ENCODE measurements around the gene GOLPH3L. TPM values are rescaled to one million over a fixed set of nuclear protein-coding genes. Genes with fewer than 3 reads are reported as not detected.
"Not testable (repeated sequence)": the region's sequence is repeated elsewhere in the genome, so short reads cannot be mapped to it uniquely, and the experiment has no call there.

GOLPH3L gene
- total RNA-seq, 1 experiment from 2014 or later: 19.6 TPM

DNA sequence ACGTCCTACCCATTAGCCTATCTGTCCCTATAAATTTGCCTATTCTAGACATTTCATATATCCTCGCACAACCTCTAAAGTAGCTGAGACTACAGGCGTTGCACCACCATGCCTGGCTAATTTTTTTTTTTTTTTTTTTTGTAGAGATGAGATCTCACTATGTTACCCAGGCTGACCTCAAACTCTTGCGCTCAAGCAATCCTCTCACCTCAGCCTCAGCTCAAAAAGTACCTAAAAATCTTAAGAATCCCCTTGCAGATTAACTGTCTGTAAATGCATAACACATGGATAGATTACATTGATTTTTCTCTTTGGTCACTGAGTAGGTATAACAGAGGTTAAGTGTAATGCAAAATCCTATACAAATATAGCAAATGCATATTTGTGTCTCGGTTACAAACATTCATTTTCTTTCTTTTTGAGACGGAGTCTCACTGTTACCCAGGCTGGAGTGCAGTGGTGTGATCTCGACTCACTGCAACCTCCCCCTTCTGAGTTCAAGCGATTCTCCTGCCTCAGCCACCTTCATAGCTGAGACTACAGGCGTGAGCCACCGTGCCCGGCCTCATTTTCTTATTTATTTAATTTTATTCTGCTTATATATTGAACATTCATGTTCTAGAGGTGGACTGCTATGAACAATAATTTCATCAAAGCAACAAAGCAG lies 21.4 kb upstream of the GOLPH3L start:
- DNase-seq (ENCODE audit: low read depth, low spot score) (no peak), ATAC-seq (no peak)
- TF ChIP-seq, protein P1, sequence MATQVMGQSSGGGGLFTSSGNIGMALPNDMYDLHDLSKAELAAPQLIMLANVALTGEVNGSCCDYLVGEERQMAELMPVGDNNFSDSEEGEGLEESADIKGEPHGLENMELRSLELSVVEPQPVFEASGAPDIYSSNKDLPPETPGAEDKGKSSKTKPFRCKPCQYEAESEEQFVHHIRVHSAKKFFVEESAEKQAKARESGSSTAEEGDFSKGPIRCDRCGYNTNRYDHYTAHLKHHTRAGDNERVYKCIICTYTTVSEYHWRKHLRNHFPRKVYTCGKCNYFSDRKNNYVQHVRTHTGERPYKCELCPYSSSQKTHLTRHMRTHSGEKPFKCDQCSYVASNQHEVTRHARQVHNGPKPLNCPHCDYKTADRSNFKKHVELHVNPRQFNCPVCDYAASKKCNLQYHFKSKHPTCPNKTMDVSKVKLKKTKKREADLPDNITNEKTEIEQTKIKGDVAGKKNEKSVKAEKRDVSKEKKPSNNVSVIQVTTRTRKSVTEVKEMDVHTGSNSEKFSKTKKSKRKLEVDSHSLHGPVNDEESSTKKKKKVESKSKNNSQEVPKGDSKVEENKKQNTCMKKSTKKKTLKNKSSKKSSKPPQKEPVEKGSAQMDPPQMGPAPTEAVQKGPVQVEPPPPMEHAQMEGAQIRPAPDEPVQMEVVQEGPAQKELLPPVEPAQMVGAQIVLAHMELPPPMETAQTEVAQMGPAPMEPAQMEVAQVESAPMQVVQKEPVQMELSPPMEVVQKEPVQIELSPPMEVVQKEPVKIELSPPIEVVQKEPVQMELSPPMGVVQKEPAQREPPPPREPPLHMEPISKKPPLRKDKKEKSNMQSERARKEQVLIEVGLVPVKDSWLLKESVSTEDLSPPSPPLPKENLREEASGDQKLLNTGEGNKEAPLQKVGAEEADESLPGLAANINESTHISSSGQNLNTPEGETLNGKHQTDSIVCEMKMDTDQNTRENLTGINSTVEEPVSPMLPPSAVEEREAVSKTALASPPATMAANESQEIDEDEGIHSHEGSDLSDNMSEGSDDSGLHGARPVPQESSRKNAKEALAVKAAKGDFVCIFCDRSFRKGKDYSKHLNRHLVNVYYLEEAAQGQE (IDR thresholded peaks at IDR 0.05; ENCODE audit: insufficient read depth in 1 of 2, low read depth in 2 of 2, low read length in 1 of 2): no peak
- TF ChIP-seq TCF7L2 (IDR thresholded peaks at IDR 0.05; ENCODE audit: low read depth, low read length) (no peak), POLR2AphosphoS5 (IDR thresholded peaks at IDR 0.05; ENCODE audit: low read depth, low read length) (no peak), SIN3A (IDR thresholded peaks at IDR 0.05; ENCODE audit: borderline replicate concordance, insufficient read depth, low read depth, low read length) (no peak)
- TF ChIP-seq, protein P2, sequence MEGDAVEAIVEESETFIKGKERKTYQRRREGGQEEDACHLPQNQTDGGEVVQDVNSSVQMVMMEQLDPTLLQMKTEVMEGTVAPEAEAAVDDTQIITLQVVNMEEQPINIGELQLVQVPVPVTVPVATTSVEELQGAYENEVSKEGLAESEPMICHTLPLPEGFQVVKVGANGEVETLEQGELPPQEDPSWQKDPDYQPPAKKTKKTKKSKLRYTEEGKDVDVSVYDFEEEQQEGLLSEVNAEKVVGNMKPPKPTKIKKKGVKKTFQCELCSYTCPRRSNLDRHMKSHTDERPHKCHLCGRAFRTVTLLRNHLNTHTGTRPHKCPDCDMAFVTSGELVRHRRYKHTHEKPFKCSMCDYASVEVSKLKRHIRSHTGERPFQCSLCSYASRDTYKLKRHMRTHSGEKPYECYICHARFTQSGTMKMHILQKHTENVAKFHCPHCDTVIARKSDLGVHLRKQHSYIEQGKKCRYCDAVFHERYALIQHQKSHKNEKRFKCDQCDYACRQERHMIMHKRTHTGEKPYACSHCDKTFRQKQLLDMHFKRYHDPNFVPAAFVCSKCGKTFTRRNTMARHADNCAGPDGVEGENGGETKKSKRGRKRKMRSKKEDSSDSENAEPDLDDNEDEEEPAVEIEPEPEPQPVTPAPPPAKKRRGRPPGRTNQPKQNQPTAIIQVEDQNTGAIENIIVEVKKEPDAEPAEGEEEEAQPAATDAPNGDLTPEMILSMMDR (IDR thresholded peaks at IDR 0.05): no peak
- CTCF ChIA-PET: no interaction called here
- POLR2A ChIA-PET: no interaction called here
- Histone ChIP-seq H3K36me3 (ENCODE audit: control insufficient read depth, insufficient read depth, low read length) (no peaks in the 10 kb centered on the region), H3K27me3 (ENCODE audit: control insufficient read depth, insufficient read depth, low read length) (no peaks in the 10 kb centered on the region), H3K4me1 (ENCODE audit: control insufficient read depth, insufficient read depth, low read length) (no peaks in the 10 kb centered on the region), H3K9me3 (ENCODE audit: control insufficient read depth, insufficient read depth, low read depth, low read length) (no peaks in the 10 kb centered on the region), H3K27ac (ENCODE audit: low read length) (no peak overlapping the region), H3K4me3 (ENCODE audit: low read depth in 2 of 2, low read length in 2 of 2) (no peak overlapping the region)
- in situ Hi-C loops (cut with HindIII; ENCODE audit: low pct_unique_long_range_greater_than_20kb, low sequenced_read_pairs) (no loop called here), intact Hi-C loops (cut with micrococcal nuclease; ENCODE audit: unreplicated experiment) (no loop called here)
- BruUV-seq (replicated peaks): no TSS peak

DNA sequence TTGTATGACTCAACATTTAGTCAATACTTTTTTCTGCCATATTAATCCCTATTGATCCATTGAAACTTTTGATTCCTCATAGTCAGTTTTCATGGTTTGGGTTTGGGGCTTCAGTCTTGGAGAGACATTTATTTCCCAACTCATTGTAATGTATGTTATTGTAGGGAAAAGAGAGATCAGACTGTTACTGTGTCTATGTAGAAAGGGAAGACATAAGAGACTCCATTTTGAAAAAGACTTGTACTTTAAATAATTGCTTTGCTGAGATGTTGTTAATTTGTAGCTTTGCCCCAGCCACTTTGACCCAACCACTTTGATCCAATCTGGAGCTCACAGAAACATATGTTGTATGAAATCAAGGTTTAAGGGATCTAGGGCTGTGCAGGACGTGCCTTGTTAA lies 12.1 kb upstream of the GOLPH3L start:
- ATAC-seq; intact Hi-C loops (cut with micrococcal nuclease; ENCODE audit: unreplicated experiment): not testable (repeated sequence)

DNA sequence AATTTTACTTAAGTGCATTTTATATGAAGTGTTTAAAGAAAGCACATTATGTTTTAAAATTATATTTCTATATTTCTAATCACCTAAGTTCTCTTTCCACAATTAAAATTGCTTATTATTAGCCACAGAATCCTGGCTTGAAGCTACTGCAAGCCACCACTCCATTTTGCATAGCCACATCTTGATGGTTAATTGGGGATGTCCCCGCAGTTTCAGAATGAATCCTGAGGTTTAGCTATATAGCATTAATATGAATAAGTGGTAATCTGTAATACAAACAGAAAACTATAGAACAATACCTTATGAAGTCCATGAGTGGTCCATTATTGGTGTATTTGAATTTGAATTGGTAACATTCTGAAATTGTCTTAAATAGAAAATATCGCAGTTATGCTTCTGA lies 11.6 kb upstream of the GOLPH3L start:
- intact Hi-C loops (cut with micrococcal nuclease; ENCODE audit: unreplicated experiment): no loop called here
- ATAC-seq: no peak
- POLR2A ChIA-PET: no interaction called here

More for the DNA sequence above, 12.1 kb upstream of the GOLPH3L start:
- in situ Hi-C loops (cut with HindIII; ENCODE audit: low pct_unique_long_range_greater_than_20kb, low sequenced_read_pairs); H3K27ac ChIP-seq (ENCODE audit: low read length); H3K4me3 ChIP-seq (ENCODE audit: low read depth in 2 of 2, low read length in 2 of 2); CTCF ChIA-PET; POLR2A ChIA-PET; DNase-seq (ENCODE audit: low read depth, low spot score); H3K4me1 ChIP-seq (ENCODE audit: control insufficient read depth, insufficient read depth, low read length); H3K9me3 ChIP-seq (ENCODE audit: control insufficient read depth, insufficient read depth, low read depth, low read length); H3K27me3 ChIP-seq (ENCODE audit: control insufficient read depth, insufficient read depth, low read length); H3K36me3 ChIP-seq (ENCODE audit: control insufficient read depth, insufficient read depth, low read length); BruUV-seq (replicated peaks): not testable (repeated sequence)

More for the DNA sequence above, 11.6 kb upstream of the GOLPH3L start:
- in situ Hi-C loops (cut with HindIII; ENCODE audit: low pct_unique_long_range_greater_than_20kb, low sequenced_read_pairs): no loop called here
- Histone ChIP-seq H3K27ac (ENCODE audit: low read length) (no peak overlapping the region), H3K36me3 (ENCODE audit: control insufficient read depth, insufficient read depth, low read length) (no peaks in the 10 kb centered on the region), H3K27me3 (ENCODE audit: control insufficient read depth, insufficient read depth, low read length) (no peaks in the 10 kb centered on the region), H3K4me1 (ENCODE audit: control insufficient read depth, insufficient read depth, low read length) (no peaks in the 10 kb centered on the region), H3K4me3 (ENCODE audit: low read depth in 2 of 2, low read length in 2 of 2) (no peak overlapping the region), H3K9me3 (ENCODE audit: control insufficient read depth, insufficient read depth, low read depth, low read length) (no peaks in the 10 kb centered on the region)
- CTCF ChIA-PET: no interaction called here
- DNase-seq (ENCODE audit: low read depth, low spot score): no peak
- BruUV-seq (replicated peaks): no TSS peak
- TF ChIP-seq, protein P1 (IDR thresholded peaks at IDR 0.05; ENCODE audit: insufficient read depth in 1 of 2, low read depth in 2 of 2, low read length in 1 of 2): no peak
- TF ChIP-seq TCF7L2 (IDR thresholded peaks at IDR 0.05; ENCODE audit: low read depth, low read length) (no peak), SIN3A (IDR thresholded peaks at IDR 0.05; ENCODE audit: borderline replicate concordance, insufficient read depth, low read depth, low read length) (no peak), POLR2AphosphoS5 (IDR thresholded peaks at IDR 0.05; ENCODE audit: low read depth, low read length) (no peak)
- TF ChIP-seq, protein P2 (IDR thresholded peaks at IDR 0.05): no peak

Data from Panc1 (cell line).